BJ (cell line): ENCODE results near the gene PRDX5. TPM values are rescaled to one million over a fixed set of nuclear protein-coding genes. Genes with fewer than 3 reads are reported as not detected.

Experiments
- CTCF ChIA-PET: fragments of 350-600 bp; formaldehyde crosslinking; extraction: SDS; loops from one replicate; lab custom pipeline; 2021; ENCODE audit warnings: antibody characterized with exemption, inconsistent platforms; lab: Yijun Ruan, JAX
- POLR2A ChIA-PET: fragments of 300-600 bp; sonication (Branson Sonifier 250); formaldehyde crosslinking; extraction: SDS; loops from one replicate; lab custom pipeline; 2021; ENCODE audit warnings: antibody characterized with exemption; lab: Charles Lee
- DNase-seq: peaks from one replicate; pipeline ENCODE4 v3.0.0-alpha.2; 2011; ENCODE audit warnings: low read depth
- H3K27me3 ChIP-seq: 2 replicates; pipeline ENCODE4 v1.6.0; 2011; ENCODE audit warnings: low read length; ENCODE audit not compliant: control insufficient read depth, insufficient read depth
- H3K36me3 ChIP-seq: 2 replicates; pipeline ENCODE4 v1.5.1; 2011; ENCODE audit warnings: low read length; ENCODE audit not compliant: control insufficient read depth, insufficient read depth
- H3K4me3 ChIP-seq: 2 replicates; pipeline ENCODE4 v1.5.1; 2011; ENCODE audit warnings: low read depth, mild to moderate bottlenecking, control low read depth, low read length
- polyA plus RNA-seq: library from polyadenylated mRNA; depleted of rRNA; stranded (reverse); fragments of >200 nt; gene quantifications from 2 replicates; pipeline ENCODE4 v1.2.3, GENCODE V29; 2011
- TF ChIP-seq, protein P1 (sequence below): IDR thresholded peaks from 2 replicates; pipeline ENCODE4 v1.5.1; 2011; ENCODE audit warnings: low read depth, mild to moderate bottlenecking, control low read depth, inconsistent platforms, low read length, moderate library complexity; ENCODE audit not compliant: insufficient read depth

The PRDX5 gene
- polyA plus RNA-seq, 1 experiment: 398 TPM

GRCh38 chr11:64297699-64298358, 20.1 kb upstream of the PRDX5 start:
- no peak for DNase-seq
- Histone ChIP-seq H3K27me3 (peaks cover 41% of the 10 kb centered on the region), H3K4me3 (no peak overlapping the region), H3K36me3 (no peaks in the 10 kb centered on the region)
- ChIA-PET CTCF (no interaction called here), POLR2A (no interaction called here)
- TF ChIP-seq, protein P1, sequence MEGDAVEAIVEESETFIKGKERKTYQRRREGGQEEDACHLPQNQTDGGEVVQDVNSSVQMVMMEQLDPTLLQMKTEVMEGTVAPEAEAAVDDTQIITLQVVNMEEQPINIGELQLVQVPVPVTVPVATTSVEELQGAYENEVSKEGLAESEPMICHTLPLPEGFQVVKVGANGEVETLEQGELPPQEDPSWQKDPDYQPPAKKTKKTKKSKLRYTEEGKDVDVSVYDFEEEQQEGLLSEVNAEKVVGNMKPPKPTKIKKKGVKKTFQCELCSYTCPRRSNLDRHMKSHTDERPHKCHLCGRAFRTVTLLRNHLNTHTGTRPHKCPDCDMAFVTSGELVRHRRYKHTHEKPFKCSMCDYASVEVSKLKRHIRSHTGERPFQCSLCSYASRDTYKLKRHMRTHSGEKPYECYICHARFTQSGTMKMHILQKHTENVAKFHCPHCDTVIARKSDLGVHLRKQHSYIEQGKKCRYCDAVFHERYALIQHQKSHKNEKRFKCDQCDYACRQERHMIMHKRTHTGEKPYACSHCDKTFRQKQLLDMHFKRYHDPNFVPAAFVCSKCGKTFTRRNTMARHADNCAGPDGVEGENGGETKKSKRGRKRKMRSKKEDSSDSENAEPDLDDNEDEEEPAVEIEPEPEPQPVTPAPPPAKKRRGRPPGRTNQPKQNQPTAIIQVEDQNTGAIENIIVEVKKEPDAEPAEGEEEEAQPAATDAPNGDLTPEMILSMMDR: no peak

- POLR2A ChIA-PET: no interaction called here
Measured at GRCh38 chr11:64298966-64299846, 18.7 kb upstream of the PRDX5 start.

GRCh38 chr11:64299847-64300648, 17.9 kb upstream of the PRDX5 start, which contains the start of gene CATSPERZ:
CATSPERZ (plus strand) TSS chr11:64300358; CDS start chr11:64300411, 53 bp downstream.
- POLR2A ChIA-PET: no interaction called here
- TF ChIP-seq, protein P1: no peak
- peaks cover 31% of the 10 kb centered on the region for H3K27me3 ChIP-seq
- H3K36me3 ChIP-seq: no peaks in the 10 kb centered on the region
- H3K4me3 ChIP-seq: no peak within 1 kb of the TSS
- CTCF ChIA-PET: interaction anchor here (0.7 to 5.4 kb wide), 25 partner anchors 7 to 712 kb away, joined by 3 to 229 read pairs (median 6); partner anchors contain the start of genes BAD, FERMT3, GPR137 and KCNK4
- no peak for DNase-seq

More at GRCh38 chr11:64298966-64299846, 18.7 kb upstream of the PRDX5 start:
- CTCF ChIA-PET: interaction anchor here (1.0 kb wide), 1 partner anchor 94 kb away, joined by 5 read pairs; no protein-coding TSS in a partner anchor
- Histone ChIP-seq H3K27me3 (peaks cover 34% of the 10 kb centered on the region), H3K4me3 (no peak overlapping the region), H3K36me3 (no peaks in the 10 kb centered on the region)
- TF ChIP-seq, protein P1: no peak
- DNase-seq: no peak

DNA sequence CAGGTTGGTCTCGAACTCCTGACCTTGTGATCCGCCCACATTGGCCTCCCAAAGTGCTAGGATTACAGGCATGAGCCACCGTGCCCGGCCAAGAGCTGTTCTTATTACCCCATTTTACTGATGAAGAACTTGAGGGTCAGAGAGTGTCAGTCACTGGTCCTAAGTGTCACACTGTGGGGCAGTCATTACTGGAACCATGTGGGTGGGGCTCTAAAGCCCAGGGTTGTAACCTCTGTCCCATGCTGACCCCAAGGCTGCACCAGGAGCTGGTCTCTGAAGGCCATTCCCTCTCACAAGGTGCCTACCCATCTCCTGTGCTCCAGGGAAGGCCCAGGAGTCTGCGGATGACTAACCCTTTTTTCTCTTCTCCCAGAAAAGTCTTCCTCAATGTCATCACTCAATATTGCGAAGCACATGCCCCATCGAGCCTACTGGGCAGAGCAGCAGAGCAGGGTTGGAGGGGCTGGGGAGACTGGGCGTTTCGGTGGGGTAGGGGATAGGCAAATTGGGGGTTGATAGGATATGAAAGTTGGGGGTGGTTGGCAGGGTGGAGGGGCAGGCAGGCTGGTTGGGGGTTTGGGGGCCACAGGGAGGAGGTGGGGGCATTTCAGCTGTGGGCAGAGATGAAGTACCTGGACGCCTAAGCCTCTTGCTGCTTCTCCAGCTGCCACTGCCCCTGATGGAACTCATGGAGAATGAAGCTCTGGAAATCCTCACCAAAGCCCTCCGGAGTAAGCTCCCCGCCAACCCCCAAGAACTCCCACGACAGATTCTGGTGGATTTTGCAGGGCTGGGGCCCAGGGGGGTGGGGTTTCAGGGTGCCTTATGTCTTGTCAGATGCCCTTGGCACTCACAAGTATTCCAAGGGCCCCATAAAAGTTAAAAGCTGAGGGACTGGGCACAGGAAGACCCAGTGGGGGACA, 14.6 kb upstream of the PRDX5 start:
- no peak for DNase-seq
- no peak overlapping the region for H3K4me3 ChIP-seq
- TF ChIP-seq, protein P1: no peak
- CTCF ChIA-PET: interaction anchor here (0.8 to 5.5 kb wide), 23 partner anchors 12 to 302 kb away, joined by 3 to 229 read pairs (median 11); partner anchors contain the start of genes BAD, FERMT3, GPR137 and KCNK4
- H3K36me3 ChIP-seq: no peaks in the 10 kb centered on the region
- peaks cover 9% of the 10 kb centered on the region; the same call in 1 of the 2 replicates for H3K27me3 ChIP-seq
- POLR2A ChIA-PET: interaction anchor here (0.6 kb wide), 1 partner anchor 52 kb away, joined by 3 read pairs; no protein-coding TSS in a partner anchor
